RCC 7860 (cell line): Measurements from ENCODE around the gene ERBB3.
A peak's percentile ranks its signal among the peaks of the same experiment; 100 is the strongest.

ENCODE experiments used
- DNase-seq: peaks from one replicate; pipeline ENCODE4 v3.0.0-alpha.2; 2015; ENCODE audit warnings: low spot score
- FAIRE-seq: peaks from 2 replicates; lab custom pipeline; 2012; peaks lifted over from hg19 to GRCh38; lab: Jason Lieb, UNC

The ERBB3 gene

GRCh38 chr12:56078931-56079722, 838 bp upstream of the ERBB3 start:
- DNase-seq (peak; percentile 49), FAIRE-seq (no peak)

- no peak for FAIRE-seq
Measured at GRCh38 chr12:56080556-56081138, 682 bp downstream of the ERBB3 start.

GRCh38 chr12:56081393-56082347, 1.7 kb downstream of the ERBB3 start:
- DNase-seq = no peak
- no peak for FAIRE-seq

More at GRCh38 chr12:56080556-56081138, 682 bp downstream of the ERBB3 start:
- DNase-seq = no peak

GRCh38 chr12:56082382-56082781, 2.4 kb downstream of the ERBB3 start:
- no peak for FAIRE-seq
- no peak for DNase-seq

GRCh38 chr12:56082967-56083366, 3.0 kb downstream of the ERBB3 start:
- FAIRE-seq = no peak
- DNase-seq = no peak

GRCh38 chr12:56084958-56085543, 5.1 kb downstream of the ERBB3 start:
- DNase-seq (no peak), FAIRE-seq (no peak)

- no peak for FAIRE-seq
Measured at GRCh38 chr12:56086096-56086495, 6.1 kb downstream of the ERBB3 start.

GRCh38 chr12:56086608-56087007, 6.6 kb downstream of the ERBB3 start:
- no peak for DNase-seq
- FAIRE-seq = no peak

More at GRCh38 chr12:56086096-56086495, 6.1 kb downstream of the ERBB3 start:
- DNase-seq = no peak

GRCh38 chr12:56087220-56087619, 7.3 kb downstream of the ERBB3 start:
- FAIRE-seq (no peak), DNase-seq (no peak)

- DNase-seq = no peak
- no peak for FAIRE-seq
Measured at GRCh38 chr12:56097738-56098137, 17.8 kb downstream of the ERBB3 start.

GRCh38 chr12:56098592-56098991, 18.6 kb downstream of the ERBB3 start:
- FAIRE-seq = no peak
- DNase-seq = no peak

GRCh38 chr12:56099787-56100186, 19.8 kb downstream of the ERBB3 start:
- FAIRE-seq = no peak
- DNase-seq = no peak

GRCh38 chr12:56101045-56101444, 21.1 kb downstream of the ERBB3 start:
- no peak for FAIRE-seq

GRCh38 chr12:56102683-56103065, 22.7 kb downstream of the ERBB3 start:
- DNase-seq (no peak), FAIRE-seq (no peak)

More at GRCh38 chr12:56101045-56101444, 21.1 kb downstream of the ERBB3 start:
- no peak for DNase-seq

GRCh38 chr12:56103066-56103711, 23.2 kb downstream of the ERBB3 start:
- no peak for DNase-seq
- no peak for FAIRE-seq

GRCh38 chr12:56103823-56104108, 23.8 kb downstream of the ERBB3 start:
- FAIRE-seq (no peak), DNase-seq (no peak)

- peak; percentile 96 for DNase-seq
- FAIRE-seq = peak; percentile 86
Measured at GRCh38 chr12:56104109-56104814, 24.3 kb downstream of the ERBB3 start, which contains the start of gene PA2G4. PA2G4 (plus strand) TSS chr12:56104559; CDS start chr12:56104738, 179 bp downstream.

GRCh38 chr12:56104815-56105608, 25.0 kb downstream of the ERBB3 start:
- DNase-seq (peak; percentile 9), FAIRE-seq (no peak)

GRCh38 chr12:56105609-56105902, 25.6 kb downstream of the ERBB3 start:
- FAIRE-seq = no peak

More at GRCh38 chr12:56105609-56105902, 25.6 kb downstream of the ERBB3 start:
- DNase-seq = no peak
